Stimulated activated CD8-positive, alpha-beta memory T cell treated with anti-CD3 and anti-CD28 coated beads, Interleukin-2, amount 100 ng/mL, for 48 hours (primary cell): ENCODE data around the gene MAGI3.

Source experiments
- DNase-seq, 2 donors: peaks; one replicate each; pipeline ENCODE4 v3.0.0-alpha.2; 2020; ENCODE audit warnings: low read depth in 2 of 2

MAGI3 gene

DNA sequence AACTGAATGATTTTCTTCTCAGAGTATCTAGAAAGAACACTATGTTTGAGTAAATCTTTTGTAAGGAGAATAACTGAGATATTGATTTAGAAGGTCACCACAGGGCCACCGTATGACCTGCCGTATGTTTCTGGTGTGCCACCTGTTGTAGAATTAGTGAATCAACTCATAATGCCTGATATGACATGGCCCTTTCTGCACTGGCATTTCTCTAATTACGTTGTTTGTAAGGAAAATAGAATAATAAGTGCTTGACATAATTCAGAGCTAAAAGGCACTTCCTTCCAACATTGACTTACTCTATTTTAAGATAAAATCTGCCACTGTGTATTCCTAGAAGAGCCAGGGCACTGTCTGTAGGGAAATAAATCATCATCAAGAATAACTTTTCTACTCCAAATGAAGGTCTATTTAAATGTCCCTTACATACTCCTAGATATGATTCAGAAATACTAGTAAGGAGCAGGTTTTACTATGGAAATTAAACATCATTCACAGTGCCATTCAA lies 267.3 kb downstream of the MAGI3 start:
- no peak for DNase-seq

DNA sequence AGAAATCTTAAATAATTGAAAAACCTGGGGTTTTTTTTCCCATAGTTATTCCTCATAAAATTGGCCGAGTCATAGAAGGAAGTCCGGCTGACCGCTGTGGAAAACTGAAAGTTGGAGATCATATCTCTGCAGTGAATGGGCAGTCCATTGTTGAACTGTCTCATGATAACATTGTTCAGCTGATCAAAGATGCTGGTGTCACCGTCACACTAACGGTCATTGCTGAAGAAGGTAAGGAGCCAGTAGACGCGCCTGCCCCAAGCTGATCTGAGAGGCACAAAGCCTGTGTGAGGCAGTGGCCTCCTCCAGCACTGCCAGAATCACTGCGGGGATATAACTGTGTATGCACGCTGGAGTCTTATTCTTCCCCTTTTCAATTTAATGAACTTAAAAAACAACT lies 268.7 kb downstream of the MAGI3 start:
- no peak for DNase-seq

DNA sequence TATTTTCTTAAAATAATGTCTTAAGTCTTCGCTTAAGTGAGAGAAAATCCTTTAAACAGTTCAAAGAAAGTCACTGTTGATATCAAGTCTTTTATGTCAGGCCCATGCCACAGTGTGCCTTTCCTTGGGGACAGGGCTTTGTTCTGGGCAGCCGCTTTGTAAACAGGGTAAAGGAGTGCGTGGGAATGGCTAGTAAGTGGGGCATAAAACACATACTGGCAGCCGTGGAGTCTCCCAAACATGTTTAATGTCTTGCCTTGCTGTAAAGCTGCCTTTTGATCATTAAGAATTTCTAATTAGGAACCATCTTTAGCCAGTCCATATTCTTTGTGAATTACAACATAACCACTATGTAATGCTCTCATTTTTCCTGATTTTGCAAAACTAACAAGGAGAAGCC lies 269.2 kb downstream of the MAGI3 start:
- DNase-seq: no peak

DNA sequence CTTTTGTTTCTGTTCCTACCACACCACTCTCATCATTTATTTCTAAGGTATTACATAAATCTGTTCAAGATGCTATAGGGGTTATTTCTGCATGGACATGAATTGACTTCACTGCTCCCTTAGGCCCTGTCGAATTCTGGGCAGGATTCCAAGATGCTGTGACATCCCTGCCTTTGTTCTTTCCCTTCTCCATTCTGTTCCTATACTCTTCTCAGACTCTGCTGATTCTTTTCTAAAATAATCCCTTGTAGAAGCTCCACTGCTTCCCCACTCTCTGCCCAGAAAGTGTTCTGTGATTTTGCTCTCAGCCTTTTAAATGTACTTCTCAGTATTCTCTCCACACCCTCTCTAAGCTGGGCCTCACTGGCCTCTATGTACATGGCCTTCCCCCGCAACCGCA lies 269.8 kb downstream of the MAGI3 start:
- no peak for DNase-seq

DNA sequence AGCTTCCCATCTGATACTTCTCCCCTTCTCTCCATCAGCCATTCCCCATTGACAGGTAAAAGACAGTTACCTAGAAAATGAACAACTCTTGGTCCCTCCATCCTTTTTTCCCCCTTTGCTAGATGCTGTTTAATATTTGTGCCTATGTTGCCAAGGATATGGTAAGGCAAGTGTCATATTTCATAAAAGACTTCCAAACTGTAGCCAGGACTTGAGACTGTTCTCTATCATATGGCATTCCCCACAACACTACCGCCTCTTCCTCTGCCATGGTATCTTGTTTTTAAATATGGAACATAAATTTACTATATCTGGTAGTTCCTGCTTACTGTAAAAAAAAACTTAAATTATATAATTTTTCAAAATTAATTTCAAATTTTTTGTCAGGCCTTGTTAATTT lies 271.8 kb downstream of the MAGI3 start:
- no peak for DNase-seq

DNA sequence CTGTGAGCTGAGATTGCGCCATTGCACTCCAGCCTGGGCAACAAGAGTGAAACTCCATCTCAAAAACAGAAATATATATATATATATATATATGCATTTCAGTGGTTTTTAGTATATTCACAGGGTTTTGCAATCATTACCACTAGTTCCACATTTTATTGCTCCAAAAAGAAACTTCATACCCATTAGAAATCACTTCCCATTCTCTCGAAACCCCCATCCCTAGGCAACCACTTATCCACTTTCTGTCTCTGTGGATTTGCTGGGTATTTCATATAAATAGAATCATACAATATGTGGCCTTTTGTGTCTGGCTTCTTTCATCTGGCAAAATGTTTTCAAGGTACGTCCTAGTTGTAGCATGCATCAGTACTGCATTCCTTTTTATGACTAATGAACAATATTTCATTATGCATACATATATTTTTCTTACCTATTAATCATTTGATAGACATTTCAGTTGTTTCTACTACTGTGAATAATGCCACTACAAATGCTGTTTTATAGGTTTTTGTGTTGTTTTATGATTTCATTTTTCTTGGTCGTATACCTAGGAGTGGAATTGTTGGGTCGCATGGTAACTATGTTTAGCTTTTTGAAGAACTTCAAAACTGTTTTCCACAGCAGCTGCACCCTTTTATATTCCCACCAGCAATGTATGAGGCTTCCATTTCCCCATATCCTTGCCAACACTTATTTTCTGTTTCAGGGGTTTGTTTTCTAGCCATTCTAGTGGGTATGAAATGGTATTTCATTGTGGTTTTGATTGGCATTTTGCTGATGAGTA lies 273.0 kb downstream of the MAGI3 start:
- DNase-seq: no peak

DNA sequence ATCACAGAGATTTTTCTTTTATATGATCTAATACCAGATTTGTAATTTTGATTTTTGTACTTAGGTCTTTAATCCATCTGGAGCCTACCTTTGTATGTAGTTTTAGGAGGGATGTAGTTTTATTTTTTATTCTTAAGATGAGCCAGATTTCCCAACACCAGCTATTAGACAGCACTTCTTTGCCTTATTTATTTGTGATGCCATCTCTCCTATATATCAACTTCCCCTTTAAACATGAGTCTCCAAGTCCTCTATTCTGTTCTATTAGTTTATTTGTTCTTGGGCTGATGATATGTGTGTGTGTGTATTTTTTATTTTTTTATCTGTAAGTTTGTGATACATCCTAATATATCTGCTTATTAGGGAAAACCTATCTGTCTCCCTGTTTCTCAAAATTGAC lies 274.8 kb downstream of the MAGI3 start:
- DNase-seq: no peak

DNA sequence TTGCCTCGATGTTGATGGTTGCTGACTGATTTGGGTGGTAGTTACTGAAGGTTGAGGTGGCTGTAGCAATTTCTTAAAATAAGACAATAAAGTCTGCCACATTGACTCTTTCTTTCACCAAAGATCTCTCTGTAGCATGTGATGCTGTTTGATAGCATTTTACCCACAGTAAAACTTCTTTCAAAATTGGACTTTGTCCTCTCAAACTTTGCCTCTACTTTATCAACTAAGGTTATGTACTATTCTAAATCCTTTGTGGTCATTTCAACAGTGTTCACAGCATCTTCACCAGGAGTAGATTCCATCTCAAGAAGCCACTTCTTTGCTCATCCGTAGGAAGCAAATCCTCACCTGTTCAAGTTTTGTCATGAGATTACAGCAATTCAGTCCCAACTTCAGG lies 275.8 kb downstream of the MAGI3 start:
- no peak for DNase-seq

DNA sequence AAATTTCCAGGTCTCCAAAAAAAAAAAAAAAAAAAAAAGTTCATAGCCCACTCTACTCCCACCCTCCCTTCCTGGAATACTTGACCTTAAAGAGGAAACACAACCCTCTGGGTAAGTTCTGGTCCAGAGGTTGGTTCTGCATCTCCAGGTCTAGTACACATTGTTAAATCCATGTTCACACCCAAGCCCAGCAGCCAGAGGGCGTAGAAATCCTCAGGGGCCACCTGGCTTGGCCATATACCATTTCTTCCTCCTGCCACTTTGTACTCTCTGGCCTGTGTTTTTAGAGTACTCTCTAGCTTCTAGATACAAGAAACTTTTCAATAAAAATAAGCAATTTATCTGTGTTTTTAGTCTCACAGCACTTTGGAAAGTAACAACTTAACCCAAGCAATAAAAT lies 279.7 kb downstream of the MAGI3 start:
- DNase-seq: no peak

DNA sequence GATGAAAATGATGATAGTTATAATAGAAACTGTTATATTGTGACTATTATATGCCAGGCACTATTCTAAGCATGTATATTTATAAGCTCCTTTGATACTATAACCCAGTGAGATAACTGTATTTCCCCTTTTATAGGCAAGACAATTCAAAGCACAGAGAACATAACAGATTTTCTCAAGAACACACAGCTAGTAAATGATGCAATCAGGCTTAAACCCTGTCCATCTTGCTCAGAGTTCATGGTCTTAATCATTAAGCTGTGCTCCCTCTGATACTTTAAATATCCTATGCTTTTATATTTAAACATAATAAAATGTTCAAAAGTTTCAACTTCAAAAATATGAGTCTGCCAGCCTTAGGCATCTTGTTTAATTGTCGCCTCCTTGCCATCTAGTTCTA lies 280.3 kb downstream of the MAGI3 start:
- DNase-seq: no peak

DNA sequence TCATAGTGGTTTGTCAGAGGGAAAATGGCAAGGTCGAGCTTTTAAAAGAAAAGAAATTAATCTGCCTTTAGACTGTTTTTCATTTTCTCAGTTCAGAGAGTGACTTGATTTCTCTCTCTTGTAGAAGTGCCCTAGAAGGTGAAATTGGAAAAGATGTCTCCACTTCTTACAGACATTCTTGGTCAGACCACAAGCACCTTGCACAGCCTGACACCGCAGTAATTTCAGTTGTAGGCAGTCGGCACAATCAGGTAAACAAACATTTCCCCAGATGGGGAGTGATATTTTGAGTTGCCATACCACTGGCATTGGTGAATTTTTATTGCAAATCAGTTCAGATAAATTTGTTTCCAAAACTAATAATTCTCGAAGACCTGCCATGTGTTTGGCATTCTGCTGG lies 282.2 kb downstream of the MAGI3 start:
- no peak for DNase-seq

DNA sequence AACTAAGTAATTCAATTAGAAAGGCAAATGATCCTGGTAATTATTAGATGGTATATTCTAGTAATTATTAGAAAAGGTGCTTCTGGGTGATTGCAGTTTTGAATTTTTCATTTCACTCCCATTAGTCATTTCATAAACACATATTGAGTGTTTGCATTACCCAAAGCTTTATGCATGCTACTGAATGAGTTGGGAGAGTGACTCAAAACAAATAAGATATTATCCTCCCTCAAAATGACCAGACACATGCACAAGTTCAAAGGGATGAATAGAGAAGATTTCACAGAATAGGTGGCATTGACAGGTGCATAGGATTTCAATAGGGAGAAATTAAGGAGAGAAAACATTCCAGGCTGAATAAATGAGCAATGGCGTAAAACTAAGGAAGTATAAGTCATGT lies 284.3 kb downstream of the MAGI3 start:
- no peak for DNase-seq

DNA sequence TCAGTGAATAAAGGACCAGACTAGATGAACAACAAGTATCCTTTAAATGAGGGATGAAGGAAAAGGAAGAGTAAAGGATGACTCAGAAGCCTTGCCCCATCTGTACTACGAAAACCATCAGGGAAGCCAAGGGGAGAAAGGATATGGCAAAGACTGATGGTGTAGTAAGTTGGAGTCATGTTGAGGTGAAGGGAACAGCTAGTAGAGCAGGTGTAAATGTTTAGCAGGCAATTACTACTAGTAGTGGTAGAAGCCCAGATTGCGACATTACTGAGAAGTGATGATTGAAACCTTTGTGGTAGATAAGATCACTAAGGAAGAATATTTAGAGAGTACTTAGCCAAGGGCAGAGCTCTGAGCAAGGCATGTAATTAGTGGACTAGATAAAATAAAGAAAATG lies 285.0 kb downstream of the MAGI3 start:
- no peak for DNase-seq

DNA sequence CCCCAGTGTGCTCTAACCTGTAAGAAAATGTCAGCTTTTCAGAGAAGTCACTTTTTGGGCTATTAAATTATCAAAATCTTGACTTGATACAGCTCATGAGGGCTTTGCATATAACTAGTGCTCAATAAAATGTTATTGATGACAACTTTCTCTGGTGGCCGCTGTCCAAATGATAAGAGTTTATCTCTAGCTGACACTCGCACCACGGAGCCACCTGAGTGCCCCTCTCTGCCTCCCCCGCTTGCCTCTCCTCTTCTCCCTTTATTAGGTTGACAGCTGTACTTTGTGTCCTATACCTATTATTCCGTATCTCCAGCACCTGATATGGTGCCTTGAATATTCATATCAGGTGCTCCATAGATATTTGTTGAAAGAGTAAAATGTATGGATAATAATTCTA lies 286.2 kb downstream of the MAGI3 start:
- DNase-seq: no peak

DNA sequence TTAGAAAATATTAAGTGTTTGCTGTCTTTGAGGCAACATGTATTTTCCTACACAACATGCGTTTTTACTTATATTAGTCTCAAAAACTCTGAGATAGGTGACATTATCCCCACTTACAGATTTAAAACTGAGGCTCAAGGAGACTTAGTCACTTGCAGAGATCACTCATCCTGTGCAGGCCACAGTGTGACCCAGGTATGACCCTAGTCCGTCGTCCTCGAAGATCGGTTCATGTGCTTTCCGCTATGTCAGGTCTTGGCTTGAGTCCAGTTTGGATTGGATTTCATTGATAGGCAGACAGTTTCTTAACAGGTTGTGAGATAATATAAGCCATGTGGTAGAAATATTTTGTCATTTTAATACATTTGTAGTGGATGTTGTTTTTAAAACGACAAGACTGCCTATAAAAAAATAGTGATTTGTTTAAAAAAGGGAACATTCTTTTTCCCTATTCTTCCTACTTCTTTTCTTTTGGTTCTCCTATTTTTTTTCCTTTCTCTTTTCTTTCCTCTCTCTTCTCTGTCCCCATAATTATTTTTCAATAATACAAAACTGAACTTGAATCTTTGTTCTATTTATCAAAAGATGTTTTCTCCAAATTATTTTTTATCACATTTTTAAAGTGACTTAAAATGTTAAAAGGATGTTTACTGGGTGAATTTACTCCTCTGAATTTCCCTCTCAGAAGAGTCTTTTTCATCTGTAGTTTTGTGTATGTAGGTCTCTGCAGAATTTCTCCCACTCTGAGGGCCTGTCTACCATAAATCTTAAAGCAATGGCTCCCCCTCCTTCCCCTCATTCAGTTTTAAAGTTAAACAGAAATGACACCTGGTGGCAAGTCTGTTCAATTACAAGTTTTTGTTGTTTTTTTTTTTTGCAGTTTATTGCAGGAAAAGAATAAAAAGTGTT lies 287.2 kb downstream of the MAGI3 start:
- no peak for DNase-seq

DNA sequence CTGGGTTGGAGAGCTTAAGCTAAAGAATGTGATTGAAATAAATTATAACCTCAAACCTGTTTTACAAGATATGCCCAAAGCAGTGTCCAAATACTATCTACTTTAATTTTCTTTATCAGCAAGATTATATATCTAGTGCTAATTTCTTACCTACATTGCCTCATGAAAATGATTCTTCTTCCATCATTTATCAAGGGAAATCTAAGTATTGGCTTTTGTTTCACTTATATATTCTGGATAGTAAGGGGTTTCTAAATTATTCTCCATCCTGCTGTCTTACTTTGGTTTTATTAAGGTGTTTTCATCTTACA lies 287.8 kb downstream of the MAGI3 start:
- no peak for DNase-seq

DNA sequence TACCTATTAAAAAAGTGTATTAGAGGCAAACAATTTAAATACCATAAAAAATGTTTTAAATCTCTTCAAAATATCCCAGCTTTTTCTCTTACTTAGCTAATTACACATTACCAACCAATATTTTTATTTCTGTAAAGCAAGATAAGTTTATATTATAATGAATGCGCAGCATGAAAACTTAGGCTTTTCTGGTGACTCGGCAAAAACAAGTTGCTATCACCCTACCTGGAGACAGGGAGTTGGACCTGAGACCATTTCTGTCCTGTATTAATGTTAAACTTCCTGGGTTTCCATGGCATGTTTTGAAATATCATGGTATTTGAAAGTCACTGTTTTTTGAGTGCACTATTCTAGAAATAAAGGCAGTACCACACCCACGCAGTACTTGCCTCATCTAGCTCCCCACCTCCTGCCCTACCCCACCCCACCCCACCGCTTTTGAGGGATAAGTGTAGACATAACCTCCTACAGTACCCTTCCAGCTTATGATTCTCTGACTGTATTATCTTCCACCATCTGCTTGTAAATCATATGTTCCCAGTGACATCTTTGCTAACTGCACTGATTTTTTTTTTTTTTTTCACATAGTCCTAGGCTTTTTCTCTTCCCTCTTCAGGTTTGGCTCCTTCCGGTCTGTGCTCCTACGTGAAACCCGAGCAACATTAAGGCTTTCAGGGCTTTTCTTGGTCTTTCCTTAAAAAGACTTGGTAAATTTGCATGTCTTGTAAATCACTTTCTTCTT lies 291.5 kb downstream of the MAGI3 start:
- no peak for DNase-seq

DNA sequence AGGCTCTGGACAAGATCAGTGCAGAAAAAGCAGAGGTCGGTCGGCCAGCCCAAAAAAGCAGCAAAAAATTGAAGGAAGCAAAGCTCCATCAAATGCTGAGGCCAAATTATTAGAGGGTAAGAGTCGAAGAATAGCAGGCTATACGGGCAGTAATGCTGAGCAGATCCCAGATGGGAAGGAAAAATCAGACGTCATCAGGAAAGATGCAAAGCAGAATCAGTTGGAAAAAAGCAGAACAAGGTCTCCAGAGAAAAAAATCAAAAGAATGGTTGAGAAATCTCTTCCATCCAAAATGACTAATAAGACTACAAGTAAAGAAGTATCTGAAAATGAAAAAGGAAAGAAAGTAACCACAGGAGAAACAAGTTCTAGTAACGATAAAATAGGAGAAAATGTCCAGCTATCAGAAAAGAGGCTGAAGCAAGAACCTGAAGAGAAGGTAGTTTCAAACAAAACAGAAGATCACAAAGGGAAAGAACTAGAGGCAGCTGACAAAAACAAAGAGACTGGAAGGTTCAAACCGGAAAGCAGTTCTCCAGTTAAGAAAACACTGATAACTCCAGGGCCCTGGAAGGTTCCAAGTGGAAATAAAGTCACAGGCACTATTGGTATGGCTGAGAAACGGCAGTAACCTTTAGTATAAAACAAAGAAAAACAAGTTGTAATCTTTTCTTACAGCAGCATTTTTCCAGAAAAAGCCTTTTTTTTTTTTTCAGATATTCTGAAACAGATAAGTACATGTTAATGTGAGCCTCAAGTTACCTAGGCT lies 293.3 kb downstream of the MAGI3 start:
- DNase-seq: no peak

DNA sequence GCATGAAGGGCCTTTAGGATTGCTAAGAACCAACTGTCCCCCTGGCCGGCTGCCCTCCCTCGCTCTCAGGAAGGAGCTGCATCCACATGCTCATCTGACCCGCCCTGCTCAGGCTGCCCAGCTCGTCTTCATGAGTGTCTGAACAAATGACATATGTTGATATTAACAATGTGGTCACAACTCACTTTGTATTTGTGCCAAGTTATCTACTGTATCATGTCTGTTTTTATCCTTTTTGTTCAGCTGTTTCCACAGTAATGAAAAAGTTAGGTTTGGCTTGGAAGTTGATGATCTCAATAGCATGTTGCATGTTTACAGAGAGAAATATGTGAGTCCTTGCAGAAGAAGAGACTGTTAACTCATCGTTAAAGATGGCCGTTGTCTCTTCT lies 293.8 kb downstream of the MAGI3 start:
- DNase-seq: no peak

DNA sequence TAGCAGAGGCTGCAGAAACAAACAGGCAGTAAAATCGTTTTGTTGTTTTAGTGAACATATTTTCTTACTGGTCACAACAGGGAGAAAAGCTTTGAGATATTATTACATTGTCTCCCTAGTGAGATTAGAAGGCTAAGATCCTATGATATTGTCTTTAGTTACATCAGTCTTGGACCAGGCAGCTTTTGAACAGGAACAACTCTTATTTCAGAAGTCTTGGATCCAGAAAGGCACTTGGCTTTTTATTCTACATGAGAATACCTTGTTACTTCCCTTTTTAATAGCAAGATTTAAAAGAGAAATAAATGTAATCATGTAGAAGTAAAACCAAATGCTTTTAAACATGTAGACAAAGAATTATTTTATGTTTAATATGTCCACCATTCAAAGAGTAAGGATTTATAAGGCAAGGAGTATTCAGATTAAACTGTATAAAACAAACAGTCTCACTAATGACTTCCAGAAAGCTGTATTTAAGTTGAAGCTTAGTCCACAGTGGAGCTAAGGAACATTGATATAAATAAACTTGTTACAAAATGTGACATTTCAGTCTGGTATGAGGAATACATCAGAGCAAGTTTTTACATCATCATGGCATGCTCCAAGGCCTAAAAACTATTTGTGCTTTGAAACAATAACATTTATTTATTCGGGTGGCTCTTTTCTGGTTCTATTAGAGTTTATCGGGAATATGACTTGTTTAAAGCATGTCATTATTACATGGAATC lies 296.7 kb downstream of the MAGI3 start:
- DNase-seq: no peak

DNA sequence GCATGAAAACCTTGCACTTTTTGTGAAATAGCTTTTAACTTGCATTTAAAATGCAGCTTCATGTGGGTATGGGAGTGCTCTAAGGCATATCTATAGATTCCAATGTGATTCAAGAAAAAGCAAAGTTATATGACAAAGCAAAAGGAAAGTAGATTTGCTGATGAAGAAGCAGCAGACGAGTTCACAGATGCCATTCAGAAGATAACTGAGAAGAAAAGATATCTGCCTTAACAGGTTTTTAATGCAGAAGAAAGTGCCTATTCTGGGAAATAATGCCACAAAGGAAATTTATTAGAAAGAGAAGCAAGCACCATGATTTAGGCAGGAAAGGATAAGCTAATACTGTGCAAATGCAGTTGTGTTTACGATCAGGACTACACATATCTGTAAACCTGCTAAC lies 300.9 kb downstream of the MAGI3 start:
- no peak for DNase-seq
